A204.1 (cell line): ENCODE data around the gene CAMK2B.
A peak's percentile ranks its signal among the peaks of the same experiment; 100 is the strongest.

Experiments used
- FAIRE-seq: peaks from 2 replicates; lab custom pipeline; 2012; peaks lifted over from hg19 to GRCh38; lab: Jason Lieb, UNC

The CAMK2B gene

GRCh38 chr7:44329888-44330287, 4.5 kb upstream of the CAMK2B start:
- no peak for FAIRE-seq

GRCh38 chr7:44329081-44329480, 3.7 kb upstream of the CAMK2B start:
- FAIRE-seq: no peak

- no peak for FAIRE-seq
Observed at GRCh38 chr7:44327981-44328380, 2.6 kb upstream of the CAMK2B start.

- no peak for FAIRE-seq
Observed at GRCh38 chr7:44326261-44327125, 1.1 kb upstream of the CAMK2B start.

- no peak for FAIRE-seq
Observed at GRCh38 chr7:44325811-44326241, 432 bp upstream of the CAMK2B start.

GRCh38 chr7:44324481-44325200, 753 bp downstream of the CAMK2B start:
- no peak for FAIRE-seq

GRCh38 chr7:44324204-44324480, 1.3 kb downstream of the CAMK2B start:
- no peak for FAIRE-seq

GRCh38 chr7:44323381-44324203, 1.8 kb downstream of the CAMK2B start:
- FAIRE-seq: no peak

- no peak for FAIRE-seq
Observed at GRCh38 chr7:44322631-44323363, 2.6 kb downstream of the CAMK2B start.

GRCh38 chr7:44321796-44322195, 3.6 kb downstream of the CAMK2B start:
- FAIRE-seq: no peak

- FAIRE-seq: no peak
Observed at GRCh38 chr7:44320794-44321371, 4.5 kb downstream of the CAMK2B start.

- no peak for FAIRE-seq
Observed at GRCh38 chr7:44320141-44320540, 5.3 kb downstream of the CAMK2B start.

- FAIRE-seq: no peak
Observed at GRCh38 chr7:44318332-44318731, 7.1 kb downstream of the CAMK2B start.

- peak; percentile 55 for FAIRE-seq
Observed at GRCh38 chr7:44315301-44315903, 10.0 kb downstream of the CAMK2B start.

- no peak for FAIRE-seq
Observed at GRCh38 chr7:44313621-44314031, 11.8 kb downstream of the CAMK2B start.

GRCh38 chr7:44313016-44313415, 12.4 kb downstream of the CAMK2B start:
- no peak for FAIRE-seq

GRCh38 chr7:44311561-44312495, 13.6 kb downstream of the CAMK2B start:
- no peak for FAIRE-seq

- FAIRE-seq: no peak
Observed at GRCh38 chr7:44310221-44310848, 15.1 kb downstream of the CAMK2B start.

GRCh38 chr7:44309271-44310091, 15.9 kb downstream of the CAMK2B start:
- no peak for FAIRE-seq
